Upper lobe of left lung (tissue), 6 donors: ENCODE measurements around the gene CDRT4. TPM values are rescaled to one million over a fixed set of nuclear protein-coding genes. Genes with fewer than 3 reads are reported as not detected.

Experiments used
- ATAC-seq, 2 donors: fragments of 200-7000 bp; cut with Tn5 transposase; one replicate each; pipeline ENCODE4 v1.9.1; 2022; ENCODE audit warnings: mild to moderate bottlenecking in 2 of 2, moderate library complexity in 2 of 2; ENCODE audit not compliant: low FRiP score in 2 of 2
- DNase-seq, 2 donors: peaks; one replicate each; pipeline ENCODE4 v3.0.0-alpha.2; 2019 to 2020
- H3K27ac ChIP-seq, 4 donors: fragments of 200-600 bp; sonication (generic); one replicate each; pipeline ENCODE4 v1.5.1; 2016 to 2019
- H3K27me3 ChIP-seq, 4 donors: fragments of 200-600 bp; sonication (generic); one replicate each; pipeline ENCODE4 v1.5.1; 2017 to 2019
- H3K36me3 ChIP-seq, 4 donors: fragments of 200-600 bp; sonication (generic); one replicate each; pipeline ENCODE4 v1.5.1; 2016 to 2019
- H3K4me1 ChIP-seq, 4 donors: fragments of 200-600 bp; sonication (generic); one replicate each; pipeline ENCODE4 v1.5.1; 2018 to 2019
- H3K4me3 ChIP-seq, 4 donors: fragments of 200-600 bp; sonication (generic); one replicate each; pipeline ENCODE4 v1.5.1; 2017 to 2019; ENCODE audit warnings: mild to moderate bottlenecking in 2 of 4, moderate library complexity in 1 of 4
- H3K9me3 ChIP-seq, 4 donors: fragments of 200-600 bp; sonication (generic); one replicate each; pipeline ENCODE4 v1.5.1; 2018 to 2019
- EP300 ChIP-seq, 4 donors: sonication (generic); formaldehyde crosslinking; IDR thresholded peaks; one replicate each; pipeline ENCODE4 v1.5.1; 2017; ENCODE audit warnings: antibody characterized with exemption in 4 of 4, control low read depth in 2 of 4
- POLR2A ChIP-seq, 4 donors: fragments of 450-650 bp; IDR thresholded peaks; one replicate each; pipeline ENCODE4 v1.5.1; 2016 to 2017; ENCODE audit warnings: antibody characterized with exemption in 4 of 4, mild to moderate bottlenecking in 2 of 4
- POLR2AphosphoS5 ChIP-seq, 2 donors: sonication (generic); formaldehyde crosslinking; IDR thresholded peaks; one replicate each; pipeline ENCODE4 v1.5.1; 2017; ENCODE audit warnings: antibody characterized with exemption in 2 of 2
- WGBS, 2 donors: methylation state at CpG; one replicate each; pipeline ENCODE4 v1.1.5; 2017 to 2018; 5-methylcytosine and 5-hydroxymethylcytosine counted together
- total RNA-seq, 6 donors: library from RNA; depleted of rRNA in 4 of 6; stranded (reverse); fragments of >200 nt in 4 of 6; gene quantifications; one replicate each; pipeline versions ENCODE4 v1.1.0 to v1.2.1, GENCODE V29; 2016 to 2021
- TF ChIP-seq, protein P1 (sequence below), 6 experiments: fragments of 450-650 bp in 4 of 6; fragments of 200-600 bp in 2 of 6; sonication (generic) in 2 of 6; IDR thresholded peaks; one replicate each; pipeline ENCODE4 v1.5.1; 2016 to 2019; ENCODE audit warnings: antibody characterized with exemption in 6 of 6
- donor health status: DM: no; HTN: no; CAD: no; lungs with moderate emphysema.
- donor health status: DM: no; HTN: yes; CAD: no; lungs with severe emphysema.

CDRT4 gene
- total RNA-seq, 6 donors from 2014 or later, result 4.7 to 38.8 (median 5.8) TPM; not detected in 1

DNA sequence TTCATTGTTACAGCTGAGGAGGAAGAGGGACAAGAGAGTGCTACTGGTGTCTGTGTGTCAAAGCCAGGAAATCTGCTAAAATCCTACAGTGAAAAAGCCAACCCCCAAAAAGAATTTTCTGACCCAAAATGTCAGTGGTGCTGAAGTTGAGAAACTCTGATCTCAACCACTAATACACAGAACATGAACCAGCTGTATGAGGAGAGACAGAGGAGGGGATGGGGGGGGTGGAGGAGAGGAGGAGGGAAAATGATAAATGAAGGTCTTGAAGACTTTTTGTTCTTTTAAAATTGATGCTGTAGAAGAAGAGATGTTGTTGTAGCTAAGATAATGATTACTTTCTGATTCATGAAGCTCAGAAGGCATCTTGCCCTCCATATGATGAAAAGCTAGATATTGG, 27.4 kb upstream of the CDRT4 start:
- Histone ChIP-seq H3K4me3 (no peak overlapping the region), H3K9me3 (no peaks in the 10 kb centered on the region), H3K4me1 (peaks cover 0 to 16% (median 7%) of the 10 kb centered on the region in 4 donors), H3K27me3 (no peaks in the 10 kb centered on the region), H3K27ac (no peak overlapping the region), H3K36me3 (no peaks in the 10 kb centered on the region)
- TF ChIP-seq POLR2A (IDR thresholded peaks at IDR 0.05), result no peak
- TF ChIP-seq EP300 (IDR thresholded peaks at IDR 0.05), result no peak
- TF ChIP-seq POLR2AphosphoS5 (IDR thresholded peaks at IDR 0.05), result no peak
- TF ChIP-seq, protein P1, sequence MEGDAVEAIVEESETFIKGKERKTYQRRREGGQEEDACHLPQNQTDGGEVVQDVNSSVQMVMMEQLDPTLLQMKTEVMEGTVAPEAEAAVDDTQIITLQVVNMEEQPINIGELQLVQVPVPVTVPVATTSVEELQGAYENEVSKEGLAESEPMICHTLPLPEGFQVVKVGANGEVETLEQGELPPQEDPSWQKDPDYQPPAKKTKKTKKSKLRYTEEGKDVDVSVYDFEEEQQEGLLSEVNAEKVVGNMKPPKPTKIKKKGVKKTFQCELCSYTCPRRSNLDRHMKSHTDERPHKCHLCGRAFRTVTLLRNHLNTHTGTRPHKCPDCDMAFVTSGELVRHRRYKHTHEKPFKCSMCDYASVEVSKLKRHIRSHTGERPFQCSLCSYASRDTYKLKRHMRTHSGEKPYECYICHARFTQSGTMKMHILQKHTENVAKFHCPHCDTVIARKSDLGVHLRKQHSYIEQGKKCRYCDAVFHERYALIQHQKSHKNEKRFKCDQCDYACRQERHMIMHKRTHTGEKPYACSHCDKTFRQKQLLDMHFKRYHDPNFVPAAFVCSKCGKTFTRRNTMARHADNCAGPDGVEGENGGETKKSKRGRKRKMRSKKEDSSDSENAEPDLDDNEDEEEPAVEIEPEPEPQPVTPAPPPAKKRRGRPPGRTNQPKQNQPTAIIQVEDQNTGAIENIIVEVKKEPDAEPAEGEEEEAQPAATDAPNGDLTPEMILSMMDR (IDR thresholded peaks at IDR 0.05), result no peak
- ATAC-seq (no peak), DNase-seq (no peak)

DNA sequence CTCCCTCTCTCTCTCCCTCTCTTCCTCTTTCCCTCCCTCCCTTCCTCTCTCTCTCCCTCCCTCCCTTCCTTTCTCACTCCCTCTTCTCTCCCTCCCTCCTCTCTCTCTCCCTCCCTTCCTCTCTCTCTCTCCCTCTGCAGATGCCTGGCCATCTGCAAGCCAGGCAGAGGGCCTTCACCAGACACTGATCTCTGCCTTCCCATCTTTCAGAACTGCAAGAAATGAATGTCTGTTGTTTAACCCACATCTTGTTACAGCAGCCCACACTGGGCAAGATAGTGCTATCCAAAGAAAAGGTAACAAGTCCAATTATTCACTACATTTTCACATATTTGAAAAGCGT, 26.2 kb upstream of the CDRT4 start:
- TF ChIP-seq POLR2A (IDR thresholded peaks at IDR 0.05) (no peak), POLR2AphosphoS5 (IDR thresholded peaks at IDR 0.05) (no peak), EP300 (IDR thresholded peaks at IDR 0.05) (no peak)
- TF ChIP-seq, protein P1 (IDR thresholded peaks at IDR 0.05), result no peak
- no peak overlapping the region for H3K4me3 ChIP-seq
- H3K4me1 ChIP-seq, result peaks cover 0 to 16% (median 7%) of the 10 kb centered on the region in 4 donors
- 38 to 47% methylated on average over 1 of the region's 1 CpG for WGBS, 2 donors
- no peak for DNase-seq
- H3K27ac ChIP-seq, result no peak overlapping the region
- ATAC-seq, result no peak
- no peaks in the 10 kb centered on the region for H3K36me3 ChIP-seq
- no peaks in the 10 kb centered on the region for H3K27me3 ChIP-seq
- no peaks in the 10 kb centered on the region for H3K9me3 ChIP-seq

- DNase-seq (peak in 1 of 2 donors; percentile 50), ATAC-seq (no peak)
- H3K9me3 ChIP-seq, result no peaks in the 10 kb centered on the region
- no peaks in the 10 kb centered on the region for H3K27me3 ChIP-seq
- peak overlapping the region in 1 of 4 donors; percentile 11 for H3K27ac ChIP-seq
- WGBS, 2 donors, result 95 to 97% methylated on average over 7 to 8 of the region's 8 CpGs
- no peak overlapping the region for H3K4me3 ChIP-seq
- no peaks in the 10 kb centered on the region for H3K36me3 ChIP-seq
- H3K4me1 ChIP-seq, result peaks cover 0 to 16% (median 7%) of the 10 kb centered on the region in 4 donors
- TF ChIP-seq EP300 (IDR thresholded peaks at IDR 0.05) (no peak), POLR2A (IDR thresholded peaks at IDR 0.05) (no peak), POLR2AphosphoS5 (IDR thresholded peaks at IDR 0.05) (no peak)
- TF ChIP-seq, protein P1 (IDR thresholded peaks at IDR 0.05), result no peak
These were observed 25.6 kb upstream of the CDRT4 start for GRCh38 chr17:15492791-15493692.

DNA sequence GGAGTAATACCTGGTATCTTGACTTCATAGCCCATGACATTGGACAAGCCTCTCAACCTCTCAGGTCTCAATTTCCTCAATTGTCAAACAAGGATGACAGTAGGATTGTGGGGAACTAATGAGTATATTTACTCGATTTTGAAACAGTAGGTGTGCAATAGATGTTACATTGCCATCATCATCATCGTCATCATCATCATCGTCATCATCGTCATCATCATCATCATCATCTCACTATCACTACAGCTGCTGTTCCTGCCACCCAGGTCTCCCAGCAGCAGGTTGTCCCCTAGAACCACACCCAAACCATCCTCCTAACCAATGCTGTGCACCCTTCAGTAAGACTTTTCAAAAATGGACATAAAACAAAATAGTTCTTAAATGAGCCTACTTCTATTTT, 24.8 kb upstream of the CDRT4 start:
- DNase-seq, result no peak
- no peak for ATAC-seq
- WGBS, 2 donors, result 95 to 100% methylated on average over 4 of the region's 4 CpGs
- Histone ChIP-seq H3K9me3 (no peaks in the 10 kb centered on the region), H3K27ac (peak overlapping the region in 1 of 4 donors; percentile 86), H3K4me3 (no peak overlapping the region), H3K36me3 (peaks cover 0 to 4% (median 0%) of the 10 kb centered on the region in 4 donors), H3K4me1 (peaks cover 0 to 16% (median 7%) of the 10 kb centered on the region in 4 donors), H3K27me3 (no peaks in the 10 kb centered on the region)
- TF ChIP-seq EP300 (IDR thresholded peaks at IDR 0.05) (no peak), POLR2A (IDR thresholded peaks at IDR 0.05) (no peak), POLR2AphosphoS5 (IDR thresholded peaks at IDR 0.05) (no peak)
- TF ChIP-seq, protein P1 (IDR thresholded peaks at IDR 0.05), result no peak
